ENCODE measurements around the gene STUM.

GRCh38 chr1:226646870-226647449 is 98.4 kb downstream of the STUM start:
- TF ChIP-seq NANOG (IDR thresholded peaks at IDR 0.05; ENCODE audit: insufficient read depth, low read depth, low read length, poor library complexity, severe bottlenecking) (no peak), CHD2 (IDR thresholded peaks at IDR 0.05; ENCODE audit: low read length) (no peak), POLR2A (IDR thresholded peaks at IDR 0.05; ENCODE audit: control extremely low read depth in 1 of 2, low read depth in 2 of 2, low read length in 2 of 2) (no peak), SP1 (IDR thresholded peaks at IDR 0.05; ENCODE audit: low read depth, low read length) (no peak), CTCF (IDR thresholded peaks at IDR 0.05; ENCODE audit: control extremely low read depth in 1 of 3, insufficient read depth in 1 of 3, low read depth in 1 of 3, low read length in 3 of 3) (no peak), RAD21 (IDR thresholded peaks at IDR 0.05 in 1 of 2, conservative IDR thresholded peaks at IDR 0.05 in 1 of 2; ENCODE audit: low read depth in 2 of 2, low read length in 2 of 2) (no peak), EZH2 (IDR thresholded peaks at IDR 0.05; ENCODE audit: low read depth, low read length, severe bottlenecking) (no peak), TBP (IDR thresholded peaks at IDR 0.05; ENCODE audit: low read depth, low read length) (no peak)

All from H1 (cell line).